ENCODE data around the gene SCUBE1. TPM values are rescaled to one million over a fixed set of nuclear protein-coding genes. Genes with fewer than 3 reads are reported as not detected.
A peak's percentile ranks its signal among the peaks of the same experiment; 100 is the strongest.

Gene SCUBE1
- total RNA-seq, 5 donors from 2014 or later (not counting 1 experiment from before 2014, with no cell fraction given), result 0.03 to 0.10 TPM; not detected in 3

DNA sequence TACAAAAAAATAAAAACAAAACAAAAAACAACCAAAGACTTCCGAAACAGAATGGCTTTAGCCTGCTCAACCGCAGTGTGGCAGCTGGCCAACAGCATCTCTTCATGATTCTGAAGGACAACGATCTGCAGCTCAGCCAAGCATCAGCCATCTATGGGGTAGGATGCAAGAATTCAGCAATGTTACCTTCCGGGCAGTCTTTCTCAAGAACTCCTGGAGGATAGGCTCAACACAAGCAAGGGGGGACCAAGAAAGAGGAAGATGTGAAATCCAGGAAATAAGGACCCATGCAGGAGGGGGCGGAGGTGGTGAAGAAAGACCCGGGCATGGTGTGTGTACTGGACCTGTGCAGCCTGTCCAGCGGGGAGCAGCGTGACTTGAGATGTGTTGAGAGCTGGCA lies 195.4 kb downstream of the SCUBE1 start:
- Mint-ChIP-seq H3K27ac (peak overlapping the region; percentile 38 to 86), H3K9me3 (no peaks in the 10 kb centered on the region), H3K4me3 (peak overlapping the region in 1 of 3 donors; percentile 54), H3K4me1 (peaks cover 23 to 36% (median 28%) of the 10 kb centered on the region in 3 donors), H3K27me3 (no peaks in the 10 kb centered on the region), H3K36me3 (no peaks in the 10 kb centered on the region)
- Histone ChIP-seq H3K27me3 (replicated peaks in 1 of 2; ENCODE audit: control insufficient read depth in 2 of 2, extremely low read depth in 1 of 2, insufficient read depth in 2 of 2, low read length in 1 of 2) (peaks cover 0 to 9% of the 10 kb centered on the region in 2 experiments), H3K9me3 (no peaks in the 10 kb centered on the region), H3K4me3 (ENCODE audit: control insufficient read depth in 1 of 2, extremely low read depth in 1 of 2, low read length in 1 of 2) (no peak overlapping the region), H3K36me3 (ENCODE audit: control insufficient read depth in 2 of 2, extremely low read depth in 1 of 2, insufficient read depth in 1 of 2, low read length in 1 of 2) (no peaks in the 10 kb centered on the region), H3K4me1 (ENCODE audit: control insufficient read depth in 1 of 2, extremely low read depth in 1 of 2, insufficient read depth in 2 of 2, low read length in 2 of 2) (peaks cover 2 to 32% of the 10 kb centered on the region in 2 experiments), H3K27ac (ENCODE audit: low read length) (no peak overlapping the region)
- ATAC-seq (replicated peaks in 1 of 4) (no peak), DNase-seq (peak in 1 of 35 experiments; percentile 15)
- ChIA-PET POLR2A (interaction anchor here in 1 of 2 donors (0.6 kb wide), 1 partner anchor 75 kb away, joined by 4 read pairs; no protein-coding TSS in a partner anchor), CTCF (interaction anchor here in 1 of 2 donors (0.8 kb wide), 1 partner anchor 17 kb away, joined by 3 read pairs; no protein-coding TSS in a partner anchor)
- WGBS (ENCODE audit: insufficient coverage), result 65% methylated on average over 7 of the region's 8 CpGs

Other genes starting within 250 kb of the SCUBE1 start
- gene BIK, start 232.6 kb downstream of the SCUBE1 start, total RNA-seq, result 1 to 10 TPM; 2.0 to 3.2 (median 2.7) TPM
- gene MCAT, start 200.0 kb downstream of the SCUBE1 start, total RNA-seq, result 10 to 100 TPM in 3 of 5 donors, 1 to 10 TPM in 2; 6.5 to 13.3 (median 10.6) TPM
- gene TSPO, start 191.8 kb downstream of the SCUBE1 start, total RNA-seq, result 100 to 1,000 TPM in 3 of 5 donors, 10 to 100 TPM in 2; 50.2 to 128 (median 101) TPM
- 10 to 100 TPM; 17.1 to 38.1 (median 33.8) TPM for gene TTLL12, start 156.2 kb downstream of the SCUBE1 start, total RNA-seq
- not detected for gene MPPED1, start 68.6 kb upstream of the SCUBE1 start, total RNA-seq

Measured in T-cell (primary cell).